HEK293 (cell line): ENCODE measurements around the gene UBL5.

Source experiments
- CTCF ChIA-PET: fragments of 350-600 bp; formaldehyde crosslinking; extraction: SDS; loops from one replicate; lab custom pipeline; 2021; ENCODE audit warnings: antibody characterized with exemption; lab: Yijun Ruan, JAX
- POLR2A ChIA-PET: fragments of 300-600 bp; formaldehyde crosslinking; extraction: SDS; loops from one replicate; lab custom pipeline; 2020; ENCODE audit warnings: antibody characterized with exemption, inconsistent platforms; lab: Yijun Ruan, JAX
- H3K27ac ChIP-seq: fragments of 200-500 bp; sonication (Bioruptor generic); 2 replicates; pipeline ENCODE4 v1.5.1; 2014; ENCODE audit warnings: low read depth, low read length, control low read depth, inconsistent platforms; ENCODE audit errors: extremely low read depth
- H3K36me3 ChIP-seq, 2 experiments: fragments of 200-500 bp in 1 of 2; sonication (Bioruptor generic) in 1 of 2; 1 replicate in 1 of 2; 2 replicates in 1 of 2; pipeline ENCODE4 v1.5.1; 2014 to 2017; ENCODE audit warnings: inconsistent platforms in 2 of 2, low read length in 2 of 2; ENCODE audit not compliant: control insufficient read depth in 2 of 2, insufficient read depth in 1 of 2
- H3K4me1 ChIP-seq: fragments of 200-500 bp; sonication (Bioruptor generic); 2 replicates; pipeline ENCODE4 v1.5.1; 2014; ENCODE audit warnings: mild to moderate bottlenecking, low read length, inconsistent platforms; ENCODE audit not compliant: control insufficient read depth, insufficient read depth
- H3K4me3 ChIP-seq: 2 replicates; pipeline ENCODE4 v1.5.1; 2011; ENCODE audit warnings: low read depth, mild to moderate bottlenecking, control low read depth, low read length, moderate library complexity
- H3K9me3 ChIP-seq: fragments of 200-500 bp; sonication (Bioruptor generic); 2 replicates; pipeline ENCODE4 v1.5.1; 2014; ENCODE audit warnings: low read depth, low read length, inconsistent platforms; ENCODE audit not compliant: control insufficient read depth, insufficient read depth
- BCL11B ChIP-seq: fragments of 450-650 bp; formaldehyde crosslinking; IDR thresholded peaks from 2 replicates; pipeline ENCODE4 v1.5.1; 2016; ENCODE audit warnings: low read depth, missing biosample characterization, missing genetic modification characterization
- FEZF1 ChIP-seq: fragments of 450-650 bp; formaldehyde crosslinking; IDR thresholded peaks from 2 replicates; pipeline ENCODE4 v1.5.1; 2016; ENCODE audit warnings: missing biosample characterization, missing genetic modification characterization
- GLIS1 ChIP-seq: fragments of 450-650 bp; formaldehyde crosslinking; IDR thresholded peaks from 2 replicates; pipeline ENCODE4 v1.5.1; 2016; ENCODE audit warnings: missing biosample characterization, missing genetic modification characterization
- KLF17 ChIP-seq: fragments of 450-650 bp; formaldehyde crosslinking; IDR thresholded peaks from 2 replicates; pipeline ENCODE4 v1.5.1; 2016; ENCODE audit warnings: missing biosample characterization, missing genetic modification characterization
- KLF8 ChIP-seq: fragments of 450-650 bp; formaldehyde crosslinking; IDR thresholded peaks from 2 replicates; pipeline ENCODE4 v1.5.1; 2016; ENCODE audit warnings: missing biosample characterization, missing genetic modification characterization
- WT1 ChIP-seq: fragments of 450-650 bp; formaldehyde crosslinking; IDR thresholded peaks from 2 replicates; pipeline ENCODE4 v1.5.1; 2016; ENCODE audit warnings: missing biosample characterization, missing genetic modification characterization
- ZBTB26 ChIP-seq: fragments of 450-650 bp; formaldehyde crosslinking; optimal IDR thresholded peaks from 2 replicates; pipeline ENCODE3; 2016; ENCODE audit warnings: missing biosample characterization, mild to moderate bottlenecking, missing genetic modification characterization
- ZBTB49 ChIP-seq: fragments of 450-650 bp; formaldehyde crosslinking; IDR thresholded peaks from 2 replicates; pipeline ENCODE4 v1.5.1; 2016; ENCODE audit warnings: missing biosample characterization, missing genetic modification characterization, low read depth
- ZEB2 ChIP-seq: fragments of 450-650 bp; formaldehyde crosslinking; IDR thresholded peaks from 2 replicates; pipeline ENCODE4 v1.5.1; 2016; ENCODE audit warnings: missing biosample characterization, missing genetic modification characterization
- ZFP3 ChIP-seq: fragments of 450-650 bp; formaldehyde crosslinking; IDR thresholded peaks from 2 replicates; pipeline ENCODE4 v1.5.1; 2016; ENCODE audit warnings: low read depth, missing biosample characterization, missing genetic modification characterization
- ZNF133 ChIP-seq: fragments of 450-650 bp; formaldehyde crosslinking; IDR thresholded peaks from 2 replicates; pipeline ENCODE4 v1.5.1; 2016; ENCODE audit warnings: missing biosample characterization, missing genetic modification characterization
- ZNF146 ChIP-seq: fragments of 450-650 bp; formaldehyde crosslinking; IDR thresholded peaks from 2 replicates; pipeline ENCODE4 v1.5.1; 2016; ENCODE audit warnings: missing biosample characterization, missing genetic modification characterization
- ZNF16 ChIP-seq: fragments of 450-650 bp; formaldehyde crosslinking; IDR thresholded peaks from 2 replicates; pipeline ENCODE4 v1.5.1; 2016; ENCODE audit warnings: low read depth, missing biosample characterization, missing genetic modification characterization
- ZNF18 ChIP-seq: fragments of 450-650 bp; formaldehyde crosslinking; IDR thresholded peaks from 2 replicates; pipeline ENCODE4 v1.5.1; 2016; ENCODE audit warnings: missing biosample characterization, missing genetic modification characterization
- ZNF202 ChIP-seq: fragments of 450-650 bp; formaldehyde crosslinking; IDR thresholded peaks from 2 replicates; pipeline ENCODE4 v1.5.1; 2016; ENCODE audit warnings: missing biosample characterization, missing genetic modification characterization, borderline replicate concordance
- ZNF239 ChIP-seq: fragments of 450-650 bp; formaldehyde crosslinking; IDR thresholded peaks from 2 replicates; pipeline ENCODE4 v1.5.1; 2016; ENCODE audit warnings: missing biosample characterization, missing genetic modification characterization
- ZNF266 ChIP-seq: fragments of 450-650 bp; formaldehyde crosslinking; IDR thresholded peaks from 2 replicates; pipeline ENCODE4 v1.5.1; 2016; ENCODE audit warnings: missing biosample characterization, missing genetic modification characterization, low read depth
- ZNF335 ChIP-seq: fragments of 450-650 bp; formaldehyde crosslinking; conservative IDR thresholded peaks from 2 replicates; pipeline ENCODE4 v1.5.1; 2016; ENCODE audit warnings: missing biosample characterization, missing genetic modification characterization
- ZNF398 ChIP-seq: fragments of 450-650 bp; formaldehyde crosslinking; IDR thresholded peaks from 2 replicates; pipeline ENCODE4 v1.5.1; 2017; ENCODE audit warnings: missing biosample characterization, missing genetic modification characterization
- ZNF423 ChIP-seq: fragments of 450-650 bp; formaldehyde crosslinking; IDR thresholded peaks from 2 replicates; pipeline ENCODE4 v1.5.1; 2016; ENCODE audit warnings: missing biosample characterization, missing genetic modification characterization
- ZNF518A ChIP-seq: fragments of 450-650 bp; formaldehyde crosslinking; conservative IDR thresholded peaks from 2 replicates; pipeline ENCODE4 v1.5.1; 2016; ENCODE audit warnings: low read depth, missing biosample characterization, missing genetic modification characterization
- ZNF529 ChIP-seq: fragments of 450-650 bp; formaldehyde crosslinking; IDR thresholded peaks from 2 replicates; pipeline ENCODE4 v1.5.1; 2017; ENCODE audit warnings: missing genetic modification characterization, missing biosample characterization; ENCODE audit not compliant: insufficient replicate concordance
- ZNF791 ChIP-seq: fragments of 450-650 bp; formaldehyde crosslinking; IDR thresholded peaks from 2 replicates; pipeline ENCODE4 v1.5.1; 2016; ENCODE audit warnings: missing biosample characterization, missing genetic modification characterization
- ZNF792 ChIP-seq: fragments of 450-650 bp; formaldehyde crosslinking; IDR thresholded peaks from 2 replicates; pipeline ENCODE4 v1.5.1; 2016; ENCODE audit warnings: missing biosample characterization, missing genetic modification characterization
- ZNF830 ChIP-seq: fragments of 450-650 bp; IDR thresholded peaks from 2 replicates; pipeline ENCODE4 v1.5.0; 2018; ENCODE audit warnings: missing biosample characterization, missing genetic modification characterization, low read depth, mild to moderate bottlenecking, moderate library complexity

UBL5 gene

GRCh38 chr19:9791552-9792205, 36.0 kb upstream of the UBL5 start:
- ChIA-PET POLR2A (no interaction called here), CTCF (interaction anchor here (0.6 kb wide), 3 partner anchors 167 to 458 kb away, joined by 3 to 5 read pairs (median 3); no protein-coding TSS in a partner anchor)
- no peaks in the 10 kb centered on the region for H3K4me1 ChIP-seq
- no peaks in the 10 kb centered on the region for H3K9me3 ChIP-seq
- H3K27ac ChIP-seq = no peak overlapping the region
- H3K4me3 ChIP-seq = peak overlapping the region; percentile 56
- H3K36me3 ChIP-seq = no peaks in the 10 kb centered on the region
- no peak for TF ChIP-seq BCL11B (tag by site-specific recombination)
- peak; percentile 44; the same call in 1 of the 2 replicates for TF ChIP-seq GLIS1 (tag by site-specific recombination)
- TF ChIP-seq ZNF398 (tag by site-specific recombination) = peak; percentile 89
- TF ChIP-seq ZEB2 = no peak
- TF ChIP-seq KLF17 (tag by site-specific recombination) = no peak
- no peak for TF ChIP-seq ZNF335 (tag by site-specific recombination)
- no peak for TF ChIP-seq ZNF791 (tag by site-specific recombination)
- no peak for TF ChIP-seq ZNF529
- TF ChIP-seq ZNF239 (tag by site-specific recombination) = no peak
- TF ChIP-seq ZNF518A = no peak
- no peak for TF ChIP-seq ZNF266 (tag by site-specific recombination)
- no peak for TF ChIP-seq ZNF146 (tag by site-specific recombination)
- no peak for TF ChIP-seq ZFP3 (tag by site-specific recombination)
- TF ChIP-seq ZNF423 = no peak
- no peak for TF ChIP-seq ZNF18 (tag by site-specific recombination)
- TF ChIP-seq ZNF202 = no peak
- TF ChIP-seq ZNF133 (tag by site-specific recombination) = no peak
- TF ChIP-seq WT1 (tag by site-specific recombination) = no peak
- no peak for TF ChIP-seq FEZF1 (tag by site-specific recombination)
- no peak for TF ChIP-seq ZNF792
- no peak for TF ChIP-seq ZNF830
- TF ChIP-seq KLF8 (tag by site-specific recombination) = peak; percentile 45
- TF ChIP-seq ZBTB26 (tag by site-specific recombination) = peak; percentile 17
- TF ChIP-seq ZNF16 (tag by site-specific recombination) = no peak
- no peak for TF ChIP-seq ZBTB49 (tag by site-specific recombination)
